Keratinocyte (primary cell): ENCODE results near the gene CA5A. TPM values are rescaled to one million over a fixed set of nuclear protein-coding genes. Genes with fewer than 3 reads are reported as not detected.
"Not testable (repeated sequence)": the region's sequence is repeated elsewhere in the genome, so short reads cannot be mapped to it uniquely, and the experiment has no call there.

Experiments used
- DNase-seq: peaks from one replicate; pipeline ENCODE4 v3.0.0-alpha.2; 2011; ENCODE audit warnings: low read depth, missing footprints, low spot score
- FAIRE-seq: peaks from 2 replicates; lab custom pipeline; 2011; peaks lifted over from hg19 to GRCh38; lab: Jason Lieb, UNC
- H2AFZ ChIP-seq: 2 replicates; pipeline ENCODE4 v1.6.0; 2012; ENCODE audit warnings: low read length, control low read depth, inconsistent platforms; ENCODE audit not compliant: control insufficient read depth
- H3K27ac ChIP-seq: 2 replicates; pipeline ENCODE4 v1.5.1; 2011; ENCODE audit warnings: low read length; ENCODE audit not compliant: control insufficient read depth, insufficient read depth
- H3K27me3 ChIP-seq: 3 replicates; pipeline ENCODE4 v1.6.0; 2011; ENCODE audit warnings: low read length; ENCODE audit not compliant: control insufficient read depth, insufficient read depth; ENCODE audit errors: extremely low read depth
- H3K36me3 ChIP-seq, 2 experiments: 2 replicates in 1 of 2; 3 replicates in 1 of 2; pipeline ENCODE4 v1.5.1; 2011; ENCODE audit warnings: low read length in 2 of 2, mild to moderate bottlenecking in 1 of 2; ENCODE audit not compliant: control insufficient read depth in 2 of 2, insufficient read depth in 2 of 2; ENCODE audit errors: extremely low read depth in 1 of 2
- H3K4me1 ChIP-seq: 3 replicates; pipeline ENCODE4 v1.5.1; 2011; ENCODE audit warnings: low read length; ENCODE audit not compliant: control insufficient read depth, insufficient read depth; ENCODE audit errors: extremely low read depth
- H3K4me2 ChIP-seq: 3 replicates; pipeline ENCODE4 v1.6.0; 2011; ENCODE audit warnings: low read depth, low read length; ENCODE audit not compliant: control insufficient read depth, insufficient read depth; ENCODE audit errors: extremely low read depth
- H3K4me3 ChIP-seq, 3 experiments: fragments of 200-600 bp in 1 of 3; sonication (generic) in 1 of 3; 2 replicates in 2 of 3; 3 replicates in 1 of 3; pipeline ENCODE4 v1.5.1; 2011 to 2016; ENCODE audit warnings: low read length in 3 of 3, mild to moderate bottlenecking in 3 of 3, control low read depth in 2 of 3, inconsistent platforms in 1 of 3, low read depth in 1 of 3, mixed read lengths in 1 of 3, mixed run types in 1 of 3, moderate library complexity in 1 of 3; ENCODE audit not compliant: control insufficient read depth in 2 of 3, insufficient read depth in 2 of 3; ENCODE audit errors: extremely low read depth in 1 of 3
- H3K79me2 ChIP-seq: 2 replicates; pipeline ENCODE4 v1.6.0; 2012; ENCODE audit warnings: low read length; ENCODE audit not compliant: control insufficient read depth, insufficient read depth
- H3K9ac ChIP-seq: 3 replicates; pipeline ENCODE4 v1.6.0; 2011; ENCODE audit warnings: low read length; ENCODE audit not compliant: control insufficient read depth, insufficient read depth; ENCODE audit errors: extremely low read depth
- H3K9me1 ChIP-seq: 3 replicates; pipeline ENCODE4 v1.6.0; 2011; ENCODE audit warnings: low read length; ENCODE audit not compliant: control insufficient read depth, insufficient read depth; ENCODE audit errors: extremely low read depth
- H3K9me3 ChIP-seq: 2 replicates; pipeline ENCODE4 v1.5.1; 2012; ENCODE audit warnings: low read depth, low read length; ENCODE audit not compliant: control insufficient read depth
- H4K20me1 ChIP-seq: 3 replicates; pipeline ENCODE4 v1.6.0; 2011; ENCODE audit warnings: low read length; ENCODE audit not compliant: control insufficient read depth, insufficient read depth; ENCODE audit errors: extremely low read depth
- EZH2 ChIP-seq: IDR thresholded peaks from one replicate; pipeline ENCODE4 v1.6.1; 2012; ENCODE audit warnings: inconsistent platforms, mild to moderate bottlenecking, low read length, moderate library complexity
- dilution Hi-C: fragments of 300-500 bp; cut with MboI; formaldehyde crosslinking; loops from one replicate; pipeline ENCODE4 v1.7.0; 2020; ENCODE audit warnings: low sequenced_read_pairs; ENCODE audit not compliant: extremely low pct_ligation_motif_present
- polyA plus RNA-seq, 5 experiments: library from polyadenylated mRNA; depleted of rRNA in 3 of 5; stranded (reverse) in 3 of 5; stranded (forward) in 1 of 5; unstranded in 1 of 5; fragments of >200 nt; gene quantifications; 1 replicate in 1 of 5; 2 replicates in 3 of 5; 3 replicates in 1 of 5; pipeline versions ENCODE4 v1.2.1 to v1.2.3, GENCODE V29; 2011 to 2012; ENCODE audit warnings: missing spikeins in 2 of 5, low read depth in 1 of 5, low replicate concordance in 1 of 5
- TF ChIP-seq, protein P1 (sequence below), 3 experiments: IDR thresholded peaks in 1 of 3; conservative IDR thresholded peaks in 1 of 3; optimal IDR thresholded peaks in 1 of 3; 2 replicates in 2 of 3; 3 replicates in 1 of 3; pipeline versions ENCODE3 to v1.5.1; 2011; ENCODE audit warnings: low read length in 3 of 3, mild to moderate bottlenecking in 3 of 3, moderate library complexity in 2 of 3, control low read depth in 1 of 3, inconsistent platforms in 1 of 3; ENCODE audit not compliant: insufficient read depth in 2 of 3; ENCODE audit errors: extremely low read depth in 1 of 3

CA5A gene
- polyA plus RNA-seq, 1 donor (not counting 4 experiments of a cell fraction or from before 2014, with no cell fraction given) = not detected

DNA sequence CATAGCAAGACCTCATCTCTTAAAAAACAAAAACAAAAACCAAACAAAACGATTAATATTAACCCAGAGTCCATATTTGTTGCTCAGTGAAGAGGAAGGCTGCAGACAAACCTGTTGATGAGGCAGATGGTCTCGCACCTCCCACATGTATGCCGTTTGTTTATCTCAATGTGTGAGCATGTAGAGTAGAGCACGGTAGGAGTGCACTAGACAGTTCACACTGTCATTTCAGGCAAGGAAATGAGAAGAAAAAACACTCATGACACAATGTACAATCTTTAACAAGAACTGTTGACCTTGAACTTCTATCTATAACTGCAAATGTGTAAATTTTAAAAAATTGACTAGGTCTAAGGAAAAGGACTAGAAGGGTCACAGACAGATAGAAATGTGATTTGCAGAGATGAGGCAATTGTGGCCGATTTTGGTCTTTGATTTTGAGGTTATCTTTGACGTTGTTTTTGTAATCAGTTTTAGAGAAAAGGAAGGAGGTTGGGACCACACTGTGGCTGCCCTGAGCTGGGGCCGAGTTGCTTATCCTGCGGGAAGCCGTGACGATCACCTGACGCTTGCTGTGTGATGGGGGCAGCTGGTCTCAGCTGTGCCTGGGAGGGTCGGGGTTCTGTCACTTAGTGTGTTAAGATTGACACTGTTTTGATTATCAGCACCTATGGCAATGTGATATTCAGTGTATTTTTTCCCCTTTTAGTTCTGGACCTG, 43.7 kb upstream of the CA5A start:
- H3K9ac ChIP-seq, H3K27me3 ChIP-seq, H3K4me1 ChIP-seq, H3K79me2 ChIP-seq, FAIRE-seq, H3K9me3 ChIP-seq, H3K36me3 ChIP-seq, H3K9me1 ChIP-seq, H3K4me2 ChIP-seq, H4K20me1 ChIP-seq, DNase-seq, H3K27ac ChIP-seq, H2AFZ ChIP-seq, H3K4me3 ChIP-seq, dilution Hi-C loops: not testable (repeated sequence)

DNA sequence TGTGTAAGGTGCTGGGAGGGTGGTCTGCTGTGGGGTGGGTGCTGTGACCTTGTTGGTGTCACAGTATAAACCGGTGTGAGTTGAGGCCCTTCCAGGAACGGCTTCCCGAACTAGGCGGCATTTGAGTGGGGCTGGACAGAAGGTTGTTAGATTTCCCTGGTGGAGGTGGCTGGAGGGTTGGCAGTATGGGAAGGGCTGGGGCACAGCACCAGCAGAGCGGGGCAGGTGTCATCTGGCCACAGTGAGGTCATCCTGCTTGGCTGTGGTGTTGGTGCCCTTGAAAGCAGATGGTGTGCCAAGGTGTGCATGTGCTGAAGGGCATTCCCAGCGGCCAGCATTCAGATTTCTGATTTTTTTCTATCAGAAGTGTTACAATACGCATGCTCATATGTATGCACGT, 43.0 kb upstream of the CA5A start:
- no peaks in the 10 kb centered on the region for H3K9me1 ChIP-seq
- no peaks in the 10 kb centered on the region for H4K20me1 ChIP-seq
- TF ChIP-seq, protein P1, sequence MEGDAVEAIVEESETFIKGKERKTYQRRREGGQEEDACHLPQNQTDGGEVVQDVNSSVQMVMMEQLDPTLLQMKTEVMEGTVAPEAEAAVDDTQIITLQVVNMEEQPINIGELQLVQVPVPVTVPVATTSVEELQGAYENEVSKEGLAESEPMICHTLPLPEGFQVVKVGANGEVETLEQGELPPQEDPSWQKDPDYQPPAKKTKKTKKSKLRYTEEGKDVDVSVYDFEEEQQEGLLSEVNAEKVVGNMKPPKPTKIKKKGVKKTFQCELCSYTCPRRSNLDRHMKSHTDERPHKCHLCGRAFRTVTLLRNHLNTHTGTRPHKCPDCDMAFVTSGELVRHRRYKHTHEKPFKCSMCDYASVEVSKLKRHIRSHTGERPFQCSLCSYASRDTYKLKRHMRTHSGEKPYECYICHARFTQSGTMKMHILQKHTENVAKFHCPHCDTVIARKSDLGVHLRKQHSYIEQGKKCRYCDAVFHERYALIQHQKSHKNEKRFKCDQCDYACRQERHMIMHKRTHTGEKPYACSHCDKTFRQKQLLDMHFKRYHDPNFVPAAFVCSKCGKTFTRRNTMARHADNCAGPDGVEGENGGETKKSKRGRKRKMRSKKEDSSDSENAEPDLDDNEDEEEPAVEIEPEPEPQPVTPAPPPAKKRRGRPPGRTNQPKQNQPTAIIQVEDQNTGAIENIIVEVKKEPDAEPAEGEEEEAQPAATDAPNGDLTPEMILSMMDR (optimal IDR thresholded peaks at IDR 0.05 in 1 of 3, IDR thresholded peaks at IDR 0.05 in 1 of 3, conservative IDR thresholded peaks at IDR 0.05 in 1 of 3; ENCODE audit: extremely low read depth in 1 of 3, insufficient read depth in 2 of 3, low read length in 3 of 3) = no peak
- no peak for TF ChIP-seq EZH2
- H3K27ac ChIP-seq = no peak overlapping the region
- no peaks in the 10 kb centered on the region for H3K27me3 ChIP-seq
- H2AFZ ChIP-seq = no peak overlapping the region
- H3K4me2 ChIP-seq = no peak overlapping the region
- H3K79me2 ChIP-seq = peaks cover 11% of the 10 kb centered on the region
- dilution Hi-C loops = no loop called here
- FAIRE-seq = no peak
- H3K4me1 ChIP-seq = no peaks in the 10 kb centered on the region
- no peak overlapping the region for H3K9ac ChIP-seq
- H3K9me3 ChIP-seq = no peaks in the 10 kb centered on the region
- H3K36me3 ChIP-seq = peaks cover 0 to 4% of the 10 kb centered on the region in 2 experiments
- DNase-seq = no peak
- H3K4me3 ChIP-seq = no peak overlapping the region

DNA sequence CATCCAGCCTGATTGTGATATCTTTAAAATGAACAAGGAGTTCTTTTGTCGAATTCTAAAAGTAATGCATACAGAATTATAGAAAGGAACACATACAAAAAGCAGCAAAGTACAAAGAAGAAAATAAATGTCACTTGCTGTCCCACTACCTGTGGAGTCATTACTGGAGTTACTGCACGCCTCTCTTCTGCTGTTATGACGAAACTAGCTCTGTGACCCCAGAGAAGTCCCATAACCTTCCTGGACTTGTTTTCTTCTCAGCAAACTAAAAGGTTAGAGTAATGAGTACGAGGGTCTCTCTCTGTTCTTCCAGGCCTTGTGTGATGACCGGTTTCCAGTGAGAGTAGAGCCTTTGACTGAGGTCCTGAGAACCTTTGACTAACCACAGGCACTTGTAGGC, 41.8 kb upstream of the CA5A start:
- H4K20me1 ChIP-seq = no peaks in the 10 kb centered on the region
- no peak for TF ChIP-seq EZH2
- TF ChIP-seq, protein P1 (optimal IDR thresholded peaks at IDR 0.05 in 1 of 3, IDR thresholded peaks at IDR 0.05 in 1 of 3, conservative IDR thresholded peaks at IDR 0.05 in 1 of 3; ENCODE audit: extremely low read depth in 1 of 3, insufficient read depth in 2 of 3, low read length in 3 of 3) = no peak
- H3K4me2 ChIP-seq = no peak overlapping the region
- no peak overlapping the region for H3K9ac ChIP-seq
- H3K9me1 ChIP-seq = no peaks in the 10 kb centered on the region
- peaks cover 3% of the 10 kb centered on the region for H3K4me1 ChIP-seq
- no peak overlapping the region for H2AFZ ChIP-seq
- dilution Hi-C loops = no loop called here
- peaks cover 18% of the 10 kb centered on the region for H3K79me2 ChIP-seq
- FAIRE-seq (no peak), DNase-seq (no peak)
- peaks cover 0 to 4% of the 10 kb centered on the region in 2 experiments for H3K36me3 ChIP-seq
- H3K9me3 ChIP-seq = no peaks in the 10 kb centered on the region
- H3K27ac ChIP-seq = no peak overlapping the region
- no peak overlapping the region for H3K4me3 ChIP-seq
- no peaks in the 10 kb centered on the region for H3K27me3 ChIP-seq
